HepG2 (cell line): ENCODE measurements around the gene FRMD5. TPM values are rescaled to one million over a fixed set of nuclear protein-coding genes. Genes with fewer than 3 reads are reported as not detected.

Experiments used
- ATAC-seq: fragments of 200-7000 bp; cut with Tn5 transposase; 3 replicates; pipeline ENCODE4 v1.9.1; 2020; ENCODE audit warnings: mild to moderate bottlenecking, moderate library complexity
- BruUV-seq: library from RNA; stranded (reverse); fragments of 400-500 nt; replicated peaks from 2 replicates; lab custom pipeline; 2021; lab: Mats Ljungman, UMichigan
- CTCF ChIA-PET: fragments of 300-600 bp; formaldehyde crosslinking; extraction: SDS; loops from one replicate; lab custom pipeline; 2021; ENCODE audit warnings: low total read pairs, inconsistent platforms, low intra/inter-chr PET ratio; lab: Yijun Ruan, JAX
- POLR2A ChIA-PET: fragments of 350-600 bp; sonication (Branson Sonifier 250); formaldehyde crosslinking; loops from one replicate; lab custom pipeline; 2020; ENCODE audit warnings: antibody characterized with exemption, inconsistent platforms; lab: Yijun Ruan, JAX
- DNase-seq: peaks from one replicate; pipeline ENCODE4 v3.0.0-alpha.2; 2015; ENCODE audit warnings: low spot score
- FAIRE-seq: peaks from 3 replicates; lab custom pipeline; 2011; peaks lifted over from hg19 to GRCh38; lab: Jason Lieb, UNC
- H2AFZ ChIP-seq: one replicate; pipeline ENCODE4 v1.6.1; 2011; ENCODE audit warnings: low read length, inconsistent platforms
- H3K27ac ChIP-seq: fragments of 300-600 bp; 3 replicates; pipeline ENCODE4 v1.8.0; 2011; ENCODE audit warnings: mixed run types, mild to moderate bottlenecking, mixed read lengths, low read length, inconsistent platforms; ENCODE audit not compliant: insufficient read depth; ENCODE audit errors: extremely low read length
- H3K27me3 ChIP-seq, 2 experiments: fragments of 200-600 bp in 1 of 2; 2 replicates in 1 of 2; 3 replicates in 1 of 2; pipeline versions ENCODE4 v1.6.0 to v1.8.0; 2011; ENCODE audit warnings: low read length in 2 of 2, mild to moderate bottlenecking in 2 of 2, moderate library complexity in 2 of 2, inconsistent platforms in 1 of 2; ENCODE audit not compliant: insufficient read depth in 2 of 2, control insufficient read depth in 1 of 2
- H3K36me3 ChIP-seq, 2 experiments: fragments of 200-600 bp in 1 of 2; replicated peaks in 1 of 2; 2 replicates in 1 of 2; 3 replicates in 1 of 2; pipeline versions ENCODE4 v1.5.1 to v1.8.0; 2011; ENCODE audit warnings: low read length in 2 of 2, inconsistent platforms in 1 of 2; ENCODE audit not compliant: insufficient read depth in 2 of 2, control insufficient read depth in 1 of 2
- H3K4me1 ChIP-seq: 2 replicates; pipeline ENCODE4 v1.5.1; 2012; ENCODE audit warnings: low read length, inconsistent platforms; ENCODE audit not compliant: insufficient read depth
- H3K4me2 ChIP-seq: 2 replicates; pipeline ENCODE4 v1.6.0; 2011; ENCODE audit warnings: low read depth, low read length, inconsistent platforms
- H3K4me3 ChIP-seq, 3 experiments: fragments of 200-600 bp in 1 of 3; sonication (generic), shearing (Covaris generic) in 1 of 3; replicated peaks in 1 of 3; 2 replicates each; pipeline ENCODE4 v1.5.1; 2011 to 2016; ENCODE audit warnings: low read length in 3 of 3, inconsistent platforms in 2 of 3, low read depth in 2 of 3, mild to moderate bottlenecking in 2 of 3, control low read depth in 1 of 3, mixed read lengths in 1 of 3; ENCODE audit not compliant: insufficient read depth in 1 of 3
- H3K79me2 ChIP-seq: one replicate; pipeline ENCODE4 v1.6.1; 2011; ENCODE audit warnings: low read length, inconsistent platforms; ENCODE audit not compliant: insufficient read depth
- H3K9ac ChIP-seq: 2 replicates; pipeline ENCODE4 v1.6.0; 2011; ENCODE audit warnings: mild to moderate bottlenecking, low read depth, low read length, inconsistent platforms; ENCODE audit not compliant: insufficient read depth
- H3K9me3 ChIP-seq: 2 replicates; pipeline ENCODE4 v1.5.1; 2012; ENCODE audit warnings: mild to moderate bottlenecking, low read length
- H4K20me1 ChIP-seq: 2 replicates; pipeline ENCODE4 v1.6.0; 2011; ENCODE audit warnings: inconsistent platforms, mild to moderate bottlenecking, low read length, moderate library complexity; ENCODE audit not compliant: insufficient read depth
- DPF2 ChIP-seq: sonication (generic); formaldehyde crosslinking; IDR thresholded peaks from 2 replicates; pipeline ENCODE4 v1.4.0; 2020; ENCODE audit warnings: mild to moderate bottlenecking, low read depth, missing genetic modification reagents, borderline replicate concordance
- PAF1 ChIP-seq: IDR thresholded peaks from 2 replicates; pipeline ENCODE4 v1.6.1; 2016; ENCODE audit warnings: missing genetic modification reagents, missing compliant biosample characterization
- ZNF841 ChIP-seq: sonication (generic); formaldehyde crosslinking; IDR thresholded peaks from 2 replicates; pipeline ENCODE4 v1.8.1; 2023; ENCODE audit warnings: missing genetic modification reagents, borderline replicate concordance
- ZSCAN25 ChIP-seq: sonication (generic); formaldehyde crosslinking; IDR thresholded peaks from 2 replicates; pipeline ENCODE4 v1.8.0; 2022; ENCODE audit warnings: mild to moderate bottlenecking, missing genetic modification reagents
- WGBS: methylation state at CpG from one replicate; pipeline ENCODE4 v1.1.6; 2017; ENCODE audit warnings: low lambda C conversion rate; 5-methylcytosine and 5-hydroxymethylcytosine counted together
- in situ Hi-C: cut with HindIII; loops from 2 replicates; pipeline ENCODE4 v1.10.0; 2017; ENCODE audit warnings: low pct_unique_long_range_greater_than_20kb; ENCODE audit not compliant: extremely low pct_ligation_motif_present
- intact Hi-C: fragments of 100-400 bp; cut with micrococcal nuclease; formaldehyde crosslinking; loops from one replicate; pipeline ENCODE4 v1.10.0; 2022; ENCODE audit not compliant: unreplicated experiment
- polyA plus RNA-seq, 8 experiments: library from polyadenylated mRNA; depleted of rRNA in 3 of 8; stranded (reverse) in 7 of 8; unstranded in 1 of 8; fragments of >200 nt; fragmentation: Illumina TruSeq in 4 of 8; extraction: Trizol in 4 of 8; gene quantifications; 2 replicates each; pipeline versions ENCODE4 v1.2.1 to v1.2.3, GENCODE V29; 2011 to 2016; ENCODE audit warnings: low read depth in 4 of 8, missing spikeins in 1 of 8, mixed read lengths in 1 of 8; ENCODE audit not compliant: insufficient read depth in 1 of 8
- total RNA-seq, 5 experiments: library from RNA; depleted of rRNA; stranded (reverse); fragments of >200 nt; fragmentation: Illumina TruSeq; extraction: Trizol; gene quantifications; 2 replicates each; pipeline ENCODE4 v1.2.3, GENCODE V29; 2016; ENCODE audit warnings: low read depth in 1 of 5
- TF ChIP-seq, protein P1 (sequence below): sonication (generic); formaldehyde crosslinking; IDR thresholded peaks from 2 replicates; pipeline ENCODE4 v1.9.0; 2021; ENCODE audit warnings: missing genetic modification reagents, mild to moderate bottlenecking, borderline replicate concordance
- TF ChIP-seq, protein P2 (sequence below): sonication (generic); formaldehyde crosslinking; IDR thresholded peaks from 2 replicates; pipeline ENCODE4 v1.4.0; 2020; ENCODE audit warnings: mild to moderate bottlenecking, missing genetic modification reagents
- TF ChIP-seq, protein P3 (sequence below): sonication (generic); formaldehyde crosslinking; IDR thresholded peaks from 2 replicates; pipeline ENCODE4 v1.5.0; 2020; ENCODE audit warnings: mild to moderate bottlenecking, missing genetic modification reagents

The FRMD5 gene
- total and polyA plus RNA-seq, 2 of the 13 experiments (the other 11 are each of a cell fraction or from before 2014, with no cell fraction given): 0.93 to 1.5 TPM

- TF ChIP-seq ZNF841: no peak
- no peak for TF ChIP-seq DPF2 (CRISPR knock-in tag)
- TF ChIP-seq, all 625 proteins: peak for 0
Measured at GRCh38 chr15:43912208-43912607, 282.9 kb downstream of the FRMD5 start (continued).

DNA sequence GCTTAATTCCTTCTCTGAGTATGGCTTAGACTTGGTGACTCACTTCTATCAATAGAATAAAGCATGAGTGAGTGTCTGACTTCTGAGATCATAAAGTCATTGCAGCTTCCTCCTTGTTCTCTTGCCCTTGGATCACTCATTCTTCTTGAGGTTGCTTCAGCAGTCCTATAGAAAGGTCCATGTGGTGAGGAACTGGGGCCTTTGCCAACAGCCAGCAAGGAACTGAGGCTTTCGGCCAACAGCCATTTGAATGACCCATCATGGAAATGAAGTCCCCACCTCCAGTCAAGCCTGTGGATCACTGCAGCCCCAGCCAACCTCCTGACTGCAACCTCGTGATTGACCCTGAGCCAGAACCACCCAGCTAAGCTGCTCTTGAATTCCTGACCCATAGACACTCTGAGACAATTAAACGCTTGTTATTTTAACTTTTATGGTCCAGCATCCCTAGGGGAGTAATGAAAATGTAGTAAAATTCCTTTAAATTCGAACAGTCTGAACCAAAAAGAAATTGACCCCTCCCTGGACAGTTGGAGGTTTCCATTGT lies 283.8 kb downstream of the FRMD5 start:
- Histone ChIP-seq H3K4me2 (no peak overlapping the region), H3K27me3 (no peaks in the 10 kb centered on the region; a peak in 2 of 5 replicates), H3K36me3 (no peaks in the 10 kb centered on the region), H3K9me3 (no peaks in the 10 kb centered on the region), H3K27ac (no peak overlapping the region), H3K9ac (no peak overlapping the region), H2AFZ (no peak overlapping the region), H3K4me3 (no peak overlapping the region), H4K20me1 (no peaks in the 10 kb centered on the region), H3K4me1 (no peaks in the 10 kb centered on the region), H3K79me2 (no peaks in the 10 kb centered on the region)
- ATAC-seq (no peak), FAIRE-seq (no peak), DNase-seq (no peak)
- WGBS: 37% methylated on average over 4 of the region's 4 CpGs
- intact Hi-C loops (no loop called here), in situ Hi-C loops (no loop called here)
- TF ChIP-seq, protein P1, sequence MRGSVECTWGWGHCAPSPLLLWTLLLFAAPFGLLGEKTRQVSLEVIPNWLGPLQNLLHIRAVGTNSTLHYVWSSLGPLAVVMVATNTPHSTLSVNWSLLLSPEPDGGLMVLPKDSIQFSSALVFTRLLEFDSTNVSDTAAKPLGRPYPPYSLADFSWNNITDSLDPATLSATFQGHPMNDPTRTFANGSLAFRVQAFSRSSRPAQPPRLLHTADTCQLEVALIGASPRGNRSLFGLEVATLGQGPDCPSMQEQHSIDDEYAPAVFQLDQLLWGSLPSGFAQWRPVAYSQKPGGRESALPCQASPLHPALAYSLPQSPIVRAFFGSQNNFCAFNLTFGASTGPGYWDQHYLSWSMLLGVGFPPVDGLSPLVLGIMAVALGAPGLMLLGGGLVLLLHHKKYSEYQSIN (CRISPR knock-in tag): no peak
- TF ChIP-seq, protein P2, sequence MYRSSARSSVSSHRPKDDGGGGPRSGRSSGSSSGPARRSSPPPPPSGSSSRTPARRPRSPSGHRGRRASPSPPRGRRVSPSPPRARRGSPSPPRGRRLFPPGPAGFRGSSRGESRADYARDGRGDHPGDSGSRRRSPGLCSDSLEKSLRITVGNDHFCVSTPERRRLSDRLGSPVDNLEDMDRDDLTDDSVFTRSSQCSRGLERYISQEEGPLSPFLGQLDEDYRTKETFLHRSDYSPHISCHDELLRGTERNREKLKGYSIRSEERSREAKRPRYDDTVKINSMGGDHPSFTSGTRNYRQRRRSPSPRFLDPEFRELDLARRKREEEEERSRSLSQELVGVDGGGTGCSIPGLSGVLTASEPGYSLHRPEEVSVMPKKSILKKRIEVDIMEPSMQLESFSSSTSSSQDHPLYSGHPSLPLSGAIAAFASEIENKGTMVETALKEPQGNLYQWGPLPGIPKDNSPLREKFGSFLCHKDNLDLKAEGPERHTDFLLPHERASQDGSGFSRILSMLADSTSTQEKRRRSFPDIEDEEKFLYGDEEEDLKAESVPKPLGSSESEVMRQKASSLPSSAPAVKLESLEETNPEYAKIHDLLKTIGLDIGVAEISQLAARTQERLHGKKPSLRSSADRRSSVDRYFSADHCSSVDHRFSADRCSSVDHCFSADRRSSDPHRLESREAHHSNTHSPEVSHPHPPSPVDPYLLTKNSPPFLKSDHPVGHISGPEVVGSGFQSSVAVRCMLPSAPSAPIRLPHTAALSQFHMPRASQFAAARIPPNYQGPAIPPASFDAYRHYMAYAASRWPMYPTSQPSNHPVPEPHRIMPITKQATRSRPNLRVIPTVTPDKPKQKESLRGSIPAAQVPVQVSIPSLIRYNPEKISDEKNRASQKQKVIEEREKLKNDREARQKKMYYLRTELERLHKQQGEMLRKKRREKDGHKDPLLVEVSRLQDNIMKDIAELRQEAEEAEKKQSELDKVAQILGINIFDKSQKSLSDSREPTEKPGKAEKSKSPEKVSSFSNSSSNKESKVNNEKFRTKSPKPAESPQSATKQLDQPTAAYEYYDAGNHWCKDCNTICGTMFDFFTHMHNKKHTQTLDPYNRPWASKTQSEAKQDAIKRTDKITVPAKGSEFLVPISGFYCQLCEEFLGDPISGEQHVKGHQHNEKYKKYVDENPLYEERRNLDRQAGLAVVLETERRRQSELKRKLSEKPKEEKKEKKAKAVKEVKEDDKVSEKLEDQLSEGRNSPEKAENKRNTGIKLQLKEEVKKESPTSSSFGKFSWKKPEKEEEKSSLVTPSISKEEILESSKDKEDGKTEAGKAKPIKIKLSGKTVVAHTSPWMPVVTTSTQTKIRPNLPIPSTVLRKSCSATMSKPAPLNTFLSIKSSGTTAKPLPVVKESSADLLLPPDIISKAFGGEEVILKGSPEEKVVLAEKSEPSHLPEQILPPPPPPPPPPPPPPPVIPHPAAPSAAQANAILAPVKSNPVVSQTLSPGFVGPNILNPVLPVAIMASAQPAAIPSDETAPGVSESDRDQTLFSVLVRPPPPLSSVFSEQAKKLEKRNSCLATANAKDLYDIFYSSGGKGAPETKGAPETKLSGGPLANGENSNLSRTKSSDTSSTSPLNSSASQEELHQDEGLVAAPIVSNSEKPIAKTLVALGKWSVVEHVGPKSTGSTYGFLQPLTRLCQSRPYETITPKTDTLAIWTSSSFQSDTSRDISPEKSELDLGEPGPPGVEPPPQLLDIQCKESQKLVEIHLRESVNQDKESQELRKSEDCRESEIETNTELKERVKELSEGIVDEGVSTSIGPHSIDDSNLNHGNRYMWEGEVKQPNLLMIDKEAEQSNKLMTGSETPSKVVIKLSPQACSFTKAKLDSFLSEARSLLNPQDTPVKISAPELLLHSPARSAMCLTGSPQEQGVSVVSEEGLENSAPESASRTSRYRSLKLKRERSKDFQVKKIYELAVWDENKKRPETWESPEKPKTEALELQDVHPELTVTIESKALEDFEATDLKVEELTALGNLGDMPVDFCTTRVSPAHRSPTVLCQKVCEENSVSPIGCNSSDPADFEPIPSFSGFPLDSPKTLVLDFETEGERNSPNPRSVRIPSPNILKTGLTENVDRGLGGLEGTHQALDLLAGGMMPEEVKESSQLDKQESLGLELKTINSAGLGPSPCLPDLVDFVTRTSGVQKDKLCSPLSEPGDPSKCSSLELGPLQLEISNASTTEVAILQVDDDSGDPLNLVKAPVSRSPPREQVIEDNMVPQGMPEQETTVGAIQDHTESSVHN (CRISPR knock-in tag): no peak
- TF ChIP-seq ZSCAN25 (CRISPR knock-in tag) (no peak), PAF1 (no peak)
- TF ChIP-seq, protein P3, sequence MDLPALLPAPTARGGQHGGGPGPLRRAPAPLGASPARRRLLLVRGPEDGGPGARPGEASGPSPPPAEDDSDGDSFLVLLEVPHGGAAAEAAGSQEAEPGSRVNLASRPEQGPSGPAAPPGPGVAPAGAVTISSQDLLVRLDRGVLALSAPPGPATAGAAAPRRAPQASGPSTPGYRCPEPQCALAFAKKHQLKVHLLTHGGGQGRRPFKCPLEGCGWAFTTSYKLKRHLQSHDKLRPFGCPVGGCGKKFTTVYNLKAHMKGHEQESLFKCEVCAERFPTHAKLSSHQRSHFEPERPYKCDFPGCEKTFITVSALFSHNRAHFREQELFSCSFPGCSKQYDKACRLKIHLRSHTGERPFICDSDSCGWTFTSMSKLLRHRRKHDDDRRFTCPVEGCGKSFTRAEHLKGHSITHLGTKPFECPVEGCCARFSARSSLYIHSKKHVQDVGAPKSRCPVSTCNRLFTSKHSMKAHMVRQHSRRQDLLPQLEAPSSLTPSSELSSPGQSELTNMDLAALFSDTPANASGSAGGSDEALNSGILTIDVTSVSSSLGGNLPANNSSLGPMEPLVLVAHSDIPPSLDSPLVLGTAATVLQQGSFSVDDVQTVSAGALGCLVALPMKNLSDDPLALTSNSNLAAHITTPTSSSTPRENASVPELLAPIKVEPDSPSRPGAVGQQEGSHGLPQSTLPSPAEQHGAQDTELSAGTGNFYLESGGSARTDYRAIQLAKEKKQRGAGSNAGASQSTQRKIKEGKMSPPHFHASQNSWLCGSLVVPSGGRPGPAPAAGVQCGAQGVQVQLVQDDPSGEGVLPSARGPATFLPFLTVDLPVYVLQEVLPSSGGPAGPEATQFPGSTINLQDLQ (CRISPR knock-in tag): no peak
- ChIA-PET CTCF (no interaction called here), POLR2A (no interaction called here)
- BruUV-seq: no TSS peak
